Stimulated activated CD4-positive, alpha-beta T cell treated with anti-CD3 and anti-CD28 coated beads, Interleukin-12 subunit alpha, Interleukin-12 subunit beta, amount 100 ng/mL, for 4 hours (primary cell): ENCODE measurements around the gene VIPR2.
"Not testable (repeated sequence)": the region's sequence is repeated elsewhere in the genome, so short reads cannot be mapped to it uniquely, and the experiment has no call there.

Source experiments
- DNase-seq: peaks from one replicate; pipeline ENCODE4 v3.0.0-alpha.2; 2020

The VIPR2 gene

GRCh38 chr7:159144758-159145489 is at the start of gene VIPR2:
VIPR2 (minus strand) TSS chr7:159144867; CDS start chr7:159144771, 96 bp downstream.
- DNase-seq = peak; percentile 24

GRCh38 chr7:159193543-159194090 is 49.0 kb upstream of the VIPR2 start:
- no peak for DNase-seq

- no peak for DNase-seq
Measured at GRCh38 chr7:159192725-159193453, 48.2 kb upstream of the VIPR2 start.

- DNase-seq = no peak
Measured at GRCh38 chr7:159192013-159192412, 47.3 kb upstream of the VIPR2 start.

- no peak for DNase-seq
Measured at GRCh38 chr7:159191236-159191635, 46.6 kb upstream of the VIPR2 start.

- no peak for DNase-seq
Measured at GRCh38 chr7:159188011-159188410, 43.3 kb upstream of the VIPR2 start.

- no peak for DNase-seq
Measured at GRCh38 chr7:159179241-159179640, 34.6 kb upstream of the VIPR2 start.

GRCh38 chr7:159177284-159177953 is 32.8 kb upstream of the VIPR2 start:
- DNase-seq = no peak

GRCh38 chr7:159175792-159176191 is 31.1 kb upstream of the VIPR2 start:
- DNase-seq = no peak

- not testable (repeated sequence) for DNase-seq
Measured at GRCh38 chr7:159175100-159175499, 30.4 kb upstream of the VIPR2 start.

GRCh38 chr7:159172400-159172799 is 27.7 kb upstream of the VIPR2 start:
- no peak for DNase-seq

GRCh38 chr7:159169391-159169790 is 24.7 kb upstream of the VIPR2 start:
- no peak for DNase-seq

GRCh38 chr7:159167139-159167538 is 22.5 kb upstream of the VIPR2 start:
- DNase-seq = no peak

GRCh38 chr7:159166530-159166929 is 21.9 kb upstream of the VIPR2 start:
- DNase-seq = no peak

- no peak for DNase-seq
Measured at GRCh38 chr7:159165352-159165751, 20.7 kb upstream of the VIPR2 start.

GRCh38 chr7:159163703-159164301 is 19.1 kb upstream of the VIPR2 start:
- not testable (repeated sequence) for DNase-seq

GRCh38 chr7:159162050-159162626 is 17.5 kb upstream of the VIPR2 start:
- not testable (repeated sequence) for DNase-seq

- DNase-seq = no peak
Measured at GRCh38 chr7:159160450-159160849, 15.8 kb upstream of the VIPR2 start.

GRCh38 chr7:159159731-159160130 is 15.1 kb upstream of the VIPR2 start:
- no peak for DNase-seq

GRCh38 chr7:159158888-159159405 is 14.3 kb upstream of the VIPR2 start:
- no peak for DNase-seq

GRCh38 chr7:159158125-159158887 is 13.6 kb upstream of the VIPR2 start:
- no peak for DNase-seq

GRCh38 chr7:159157714-159158113 is 13.0 kb upstream of the VIPR2 start:
- no peak for DNase-seq
